Retinal pigment epithelial cell (primary cell): ENCODE measurements around the gene MTERF2.
"Not testable (repeated sequence)": the region's sequence is repeated elsewhere in the genome, so short reads cannot be mapped to it uniquely, and the experiment has no call there.

Source experiments
- DNase-seq: peaks from one replicate; pipeline ENCODE4 v3.0.0-alpha.2; 2010; ENCODE audit warnings: low read depth
- H3K4me3 ChIP-seq: 2 replicates; pipeline ENCODE4 v1.5.1; 2011; ENCODE audit warnings: mild to moderate bottlenecking, low read length, control low read depth, moderate library complexity
- TF ChIP-seq, protein P1 (sequence below): conservative IDR thresholded peaks from 2 replicates; pipeline ENCODE4 v1.5.1; 2011; ENCODE audit warnings: low read depth, low read length, control low read depth, inconsistent platforms

MTERF2 gene

DNA sequence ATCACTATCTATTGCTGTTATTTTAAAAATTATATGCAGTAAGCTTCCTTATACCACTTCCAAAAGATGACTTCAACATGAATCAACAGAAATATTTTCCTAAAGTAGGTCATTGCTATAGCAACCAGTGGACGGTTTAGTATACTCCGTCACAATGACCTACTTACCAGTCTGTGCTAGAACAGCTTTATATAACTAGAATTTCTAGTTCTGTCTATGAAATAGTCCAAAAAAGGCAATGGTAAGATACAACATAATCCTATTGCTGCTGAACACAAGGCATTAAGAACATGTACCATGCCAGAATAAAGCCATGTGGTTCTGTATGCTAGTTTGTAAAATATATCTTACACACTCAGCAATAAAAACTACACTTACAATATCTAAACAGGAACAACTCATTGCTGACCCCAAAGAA is 40.7 kb upstream of the MTERF2 start:
- H3K4me3 ChIP-seq: no peak overlapping the region
- DNase-seq: peak; percentile 91
- TF ChIP-seq, protein P1, sequence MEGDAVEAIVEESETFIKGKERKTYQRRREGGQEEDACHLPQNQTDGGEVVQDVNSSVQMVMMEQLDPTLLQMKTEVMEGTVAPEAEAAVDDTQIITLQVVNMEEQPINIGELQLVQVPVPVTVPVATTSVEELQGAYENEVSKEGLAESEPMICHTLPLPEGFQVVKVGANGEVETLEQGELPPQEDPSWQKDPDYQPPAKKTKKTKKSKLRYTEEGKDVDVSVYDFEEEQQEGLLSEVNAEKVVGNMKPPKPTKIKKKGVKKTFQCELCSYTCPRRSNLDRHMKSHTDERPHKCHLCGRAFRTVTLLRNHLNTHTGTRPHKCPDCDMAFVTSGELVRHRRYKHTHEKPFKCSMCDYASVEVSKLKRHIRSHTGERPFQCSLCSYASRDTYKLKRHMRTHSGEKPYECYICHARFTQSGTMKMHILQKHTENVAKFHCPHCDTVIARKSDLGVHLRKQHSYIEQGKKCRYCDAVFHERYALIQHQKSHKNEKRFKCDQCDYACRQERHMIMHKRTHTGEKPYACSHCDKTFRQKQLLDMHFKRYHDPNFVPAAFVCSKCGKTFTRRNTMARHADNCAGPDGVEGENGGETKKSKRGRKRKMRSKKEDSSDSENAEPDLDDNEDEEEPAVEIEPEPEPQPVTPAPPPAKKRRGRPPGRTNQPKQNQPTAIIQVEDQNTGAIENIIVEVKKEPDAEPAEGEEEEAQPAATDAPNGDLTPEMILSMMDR: no peak

DNA sequence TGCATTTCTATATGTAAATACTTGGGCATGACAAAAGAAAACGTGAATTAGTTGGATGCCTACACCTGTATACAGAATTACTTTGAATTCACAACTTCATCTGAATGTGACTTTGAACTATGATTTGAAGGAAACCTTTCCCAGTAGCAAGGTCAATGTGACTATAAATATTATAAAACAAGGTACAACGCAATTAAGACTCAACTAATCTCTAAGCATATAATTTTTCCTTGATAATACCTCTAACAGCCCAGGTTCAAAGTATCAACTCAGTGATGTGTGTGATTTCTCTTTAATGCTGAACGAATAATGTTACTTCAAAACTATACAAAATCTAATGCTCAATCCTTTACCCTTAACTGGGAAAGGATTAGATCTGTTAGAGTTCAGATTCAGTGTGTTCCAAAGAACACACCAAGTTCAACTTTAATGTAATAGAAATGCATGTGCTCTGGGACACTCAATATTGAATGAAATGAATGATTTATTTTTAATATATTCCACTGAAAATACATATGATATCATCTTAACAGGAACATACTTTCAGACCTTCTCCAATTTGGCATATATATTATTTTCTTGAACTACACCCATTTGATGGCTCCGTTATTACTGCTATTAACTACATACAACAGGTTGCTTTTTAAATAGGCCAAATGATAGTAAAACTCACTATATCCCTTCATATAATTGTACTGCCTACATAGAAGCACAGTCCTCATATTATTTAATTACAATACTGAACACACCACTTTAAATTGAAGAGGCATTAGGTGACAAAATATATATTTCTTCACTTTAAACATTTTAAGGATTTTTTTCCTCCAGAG is 40.1 kb upstream of the MTERF2 start:
- DNase-seq: no peak
- no peak overlapping the region for H3K4me3 ChIP-seq
- TF ChIP-seq, protein P1: no peak

DNA sequence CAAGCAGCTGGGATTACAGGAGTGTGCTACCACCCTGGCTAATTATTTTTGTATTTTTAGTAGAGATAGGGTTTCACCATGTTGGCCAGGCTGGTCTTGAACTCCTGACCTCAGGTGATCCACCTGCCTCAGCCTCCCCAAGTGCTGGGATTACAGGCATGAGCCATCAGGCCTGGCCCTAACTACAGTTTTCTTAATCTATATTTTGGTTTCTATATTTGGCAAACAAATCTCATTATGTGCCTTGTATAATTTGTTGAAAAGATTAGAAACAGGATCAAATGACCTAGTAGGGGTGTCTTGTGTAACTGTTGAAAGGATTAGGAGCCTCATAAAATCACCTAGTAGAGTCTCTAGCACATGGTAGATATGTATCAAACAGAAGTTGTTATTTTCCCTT is 39.4 kb upstream of the MTERF2 start:
- H3K4me3 ChIP-seq: not testable (repeated sequence)
- DNase-seq: peak; percentile 13

DNA sequence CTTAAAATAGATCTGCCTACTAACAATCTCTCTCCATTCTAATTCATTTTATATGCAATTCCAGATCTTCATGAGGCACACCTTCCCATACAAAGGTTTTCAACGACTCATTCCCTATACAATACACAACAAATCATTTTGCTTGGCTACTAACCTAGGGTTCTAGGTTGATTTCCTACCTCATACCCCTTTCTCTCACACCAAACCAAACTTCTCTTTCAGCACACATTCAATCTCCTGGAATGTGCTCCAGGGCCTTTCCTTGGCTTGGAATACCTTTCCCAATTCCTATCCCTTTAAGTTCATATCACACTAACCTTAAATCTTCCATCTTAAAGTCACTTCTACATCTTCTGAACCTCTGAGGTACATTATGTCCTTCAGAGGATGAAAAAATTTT is 38.7 kb upstream of the MTERF2 start:
- no peak overlapping the region for H3K4me3 ChIP-seq
- no peak for DNase-seq
- TF ChIP-seq, protein P1: no peak

DNA sequence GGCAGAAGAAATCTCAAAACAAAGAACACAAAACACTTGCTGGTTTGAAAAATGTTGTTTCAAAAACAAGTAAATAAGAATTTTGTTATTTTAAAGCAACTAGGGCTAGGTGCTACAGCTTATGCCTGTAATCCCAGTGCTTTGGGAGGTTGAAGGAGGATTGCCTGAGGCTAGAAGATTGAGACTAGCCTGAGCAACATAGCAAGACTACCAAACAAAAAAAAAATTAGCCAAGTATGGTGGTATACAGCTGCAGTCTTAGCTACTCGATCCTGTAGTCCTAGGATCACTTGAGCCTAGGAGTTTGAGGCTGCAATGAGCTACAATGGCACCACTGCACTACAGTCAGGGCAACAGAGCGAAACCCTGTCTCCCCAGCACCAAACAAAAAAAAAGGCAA is 32.6 kb upstream of the MTERF2 start:
- TF ChIP-seq, protein P1: no peak
- H3K4me3 ChIP-seq: no peak overlapping the region

DNA sequence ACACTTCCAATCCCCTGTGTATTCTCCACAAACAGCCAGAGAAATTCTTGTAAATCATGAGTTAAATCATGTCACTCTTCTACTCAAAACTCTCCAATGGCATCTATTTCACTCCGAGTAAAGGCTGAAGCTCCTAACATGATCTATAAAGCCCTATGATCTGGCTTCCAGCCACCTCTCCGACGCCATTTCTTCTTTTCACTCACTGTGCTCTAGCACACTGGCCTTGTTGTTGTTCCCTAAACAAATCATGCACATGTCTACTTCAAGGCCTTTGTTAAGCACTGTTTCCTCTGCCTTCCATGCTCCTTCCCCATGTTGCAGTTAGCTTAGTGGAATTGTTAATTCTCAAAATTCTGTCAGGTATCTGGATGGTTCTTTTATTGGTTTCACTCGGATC is 30.1 kb upstream of the MTERF2 start:
- no peak overlapping the region for H3K4me3 ChIP-seq
- TF ChIP-seq, protein P1: no peak
- DNase-seq: no peak

More for the DNA sequence above, 32.6 kb upstream of the MTERF2 start:
- no peak for DNase-seq

DNA sequence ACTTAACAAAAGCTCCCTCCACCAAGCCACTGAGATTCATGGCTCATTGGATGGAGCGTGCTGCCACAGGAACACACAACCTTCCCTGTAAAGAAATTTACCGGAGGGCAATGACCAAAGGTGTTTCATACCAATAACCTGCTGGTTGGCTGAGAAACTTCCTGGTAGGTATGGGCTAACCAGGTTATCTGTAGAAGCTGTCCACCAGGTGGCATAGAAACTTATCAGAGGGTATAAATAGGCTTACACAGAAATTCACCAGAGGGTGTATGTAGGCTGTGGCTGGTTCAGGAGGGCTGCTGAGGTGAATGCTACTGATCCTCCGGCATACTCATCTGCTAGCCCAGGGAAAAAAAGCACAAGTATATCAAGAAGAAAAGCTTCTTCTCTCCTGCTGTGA is 27.1 kb upstream of the MTERF2 start:
- TF ChIP-seq, protein P1: peak; percentile 22
- H3K4me3 ChIP-seq: no peak overlapping the region
- DNase-seq: no peak
